ENCODE results near the gene ZSCAN18. TPM values are rescaled to one million over a fixed set of nuclear protein-coding genes. Genes with fewer than 3 reads are reported as not detected.

Gene ZSCAN18
- total RNA-seq, 2 experiments from 2014 or later, result 19.0 to 20.6 TPM

- DNase-seq, result no peak
- H3K27ac Mint-ChIP-seq, result no peak overlapping the region
- no peaks in the 10 kb centered on the region for H3K27me3 Mint-ChIP-seq
- H3K4me3 Mint-ChIP-seq, result no peak overlapping the region
- peaks cover 49% of the 10 kb centered on the region for H3K9me3 Mint-ChIP-seq
- H3K4me1 Mint-ChIP-seq, result no peaks in the 10 kb centered on the region
- POLR2A ChIA-PET, result no interaction called here
- CTCF ChIA-PET, result no interaction called here
- H3K36me3 Mint-ChIP-seq (ENCODE audit: low read depth), result peaks cover 6% of the 10 kb centered on the region
These were observed 50.4 kb downstream of the ZSCAN18 start for GRCh38 chr19:58047672-58048071.

- Mint-ChIP-seq H3K9me3 (peaks cover 47% of the 10 kb centered on the region), H3K27me3 (no peaks in the 10 kb centered on the region), H3K36me3 (ENCODE audit: low read depth) (peaks cover 6% of the 10 kb centered on the region), H3K27ac (no peak overlapping the region), H3K4me3 (no peak overlapping the region), H3K4me1 (no peaks in the 10 kb centered on the region)
- CTCF ChIA-PET, result interaction anchor here (0.6 to 1.0 kb wide), 2 partner anchors 22 to 23 kb away, joined by 3 to 5 read pairs; no protein-coding TSS in a partner anchor
- POLR2A ChIA-PET, result no interaction called here
- no peak for DNase-seq
These were observed 51.2 kb downstream of the ZSCAN18 start for GRCh38 chr19:58046856-58047255.

GRCh38 chr19:58045411-58046050, 52.5 kb downstream of the ZSCAN18 start:
- H3K4me1 Mint-ChIP-seq, result no peaks in the 10 kb centered on the region
- ChIA-PET CTCF (no interaction called here), POLR2A (no interaction called here)
- peaks cover 46% of the 10 kb centered on the region for H3K9me3 Mint-ChIP-seq
- no peak overlapping the region for H3K27ac Mint-ChIP-seq
- H3K27me3 Mint-ChIP-seq, result no peaks in the 10 kb centered on the region
- H3K4me3 Mint-ChIP-seq, result no peak overlapping the region
- peaks cover 6% of the 10 kb centered on the region for H3K36me3 Mint-ChIP-seq (ENCODE audit: low read depth)
- DNase-seq, result no peak

- H3K4me1 Mint-ChIP-seq, result no peaks in the 10 kb centered on the region
- no peak overlapping the region for H3K4me3 Mint-ChIP-seq
- CTCF ChIA-PET, result no interaction called here
- peaks cover 6% of the 10 kb centered on the region for H3K36me3 Mint-ChIP-seq (ENCODE audit: low read depth)
- H3K27ac Mint-ChIP-seq, result no peak overlapping the region
- peaks cover 45% of the 10 kb centered on the region for H3K9me3 Mint-ChIP-seq
- H3K27me3 Mint-ChIP-seq, result no peaks in the 10 kb centered on the region
- POLR2A ChIA-PET, result no interaction called here
- no peak for DNase-seq
These were observed 53.1 kb downstream of the ZSCAN18 start for GRCh38 chr19:58044886-58045285.

- DNase-seq, result no peak
- Mint-ChIP-seq H3K27me3 (no peaks in the 10 kb centered on the region), H3K4me3 (no peak overlapping the region), H3K36me3 (ENCODE audit: low read depth) (peaks cover 6% of the 10 kb centered on the region), H3K9me3 (peaks cover 40% of the 10 kb centered on the region), H3K4me1 (no peaks in the 10 kb centered on the region), H3K27ac (no peak overlapping the region)
- ChIA-PET POLR2A (no interaction called here), CTCF (no interaction called here)
These were observed 53.6 kb downstream of the ZSCAN18 start for GRCh38 chr19:58044391-58044790.

GRCh38 chr19:58042495-58043340, 55.3 kb downstream of the ZSCAN18 start:
- H3K4me3 Mint-ChIP-seq, result no peak overlapping the region
- H3K9me3 Mint-ChIP-seq, result peaks cover 37% of the 10 kb centered on the region
- H3K36me3 Mint-ChIP-seq (ENCODE audit: low read depth), result peaks cover 7% of the 10 kb centered on the region
- ChIA-PET CTCF (no interaction called here), POLR2A (no interaction called here)
- no peak for DNase-seq
- no peak overlapping the region for H3K27ac Mint-ChIP-seq
- no peaks in the 10 kb centered on the region for H3K4me1 Mint-ChIP-seq
- H3K27me3 Mint-ChIP-seq, result no peaks in the 10 kb centered on the region

- Mint-ChIP-seq H3K4me1 (no peaks in the 10 kb centered on the region), H3K4me3 (no peak overlapping the region), H3K9me3 (peaks cover 40% of the 10 kb centered on the region), H3K27me3 (no peaks in the 10 kb centered on the region), H3K36me3 (ENCODE audit: low read depth) (peaks cover 6% of the 10 kb centered on the region), H3K27ac (no peak overlapping the region)
- no peak for DNase-seq
- ChIA-PET CTCF (no interaction called here), POLR2A (no interaction called here)
These were observed 57.1 kb downstream of the ZSCAN18 start for GRCh38 chr19:58040751-58041525.

- Mint-ChIP-seq H3K27ac (no peak overlapping the region), H3K4me3 (no peak overlapping the region), H3K4me1 (peaks cover 4% of the 10 kb centered on the region), H3K36me3 (ENCODE audit: low read depth) (peaks cover 10% of the 10 kb centered on the region), H3K9me3 (peaks cover 47% of the 10 kb centered on the region), H3K27me3 (peaks cover 6% of the 10 kb centered on the region)
- POLR2A ChIA-PET, result no interaction called here
- DNase-seq, result no peak
- CTCF ChIA-PET, result no interaction called here
These were observed 59.3 kb downstream of the ZSCAN18 start for GRCh38 chr19:58038688-58039204.

GRCh38 chr19:58037927-58038687, 59.9 kb downstream of the ZSCAN18 start:
- peaks cover 42% of the 10 kb centered on the region for H3K9me3 Mint-ChIP-seq
- H3K36me3 Mint-ChIP-seq (ENCODE audit: low read depth), result peaks cover 10% of the 10 kb centered on the region
- H3K27me3 Mint-ChIP-seq, result peaks cover 6% of the 10 kb centered on the region
- H3K27ac Mint-ChIP-seq, result no peak overlapping the region
- H3K4me3 Mint-ChIP-seq, result no peak overlapping the region
- POLR2A ChIA-PET, result no interaction called here
- no peak for DNase-seq
- CTCF ChIA-PET, result no interaction called here
- H3K4me1 Mint-ChIP-seq, result peaks cover 4% of the 10 kb centered on the region

- no peak for DNase-seq
- peaks cover 6% of the 10 kb centered on the region for H3K27me3 Mint-ChIP-seq
- H3K36me3 Mint-ChIP-seq (ENCODE audit: low read depth), result peaks cover 10% of the 10 kb centered on the region
- no peak overlapping the region for H3K4me3 Mint-ChIP-seq
- POLR2A ChIA-PET, result no interaction called here
- CTCF ChIA-PET, result no interaction called here
- H3K9me3 Mint-ChIP-seq, result peaks cover 33% of the 10 kb centered on the region
- peaks cover 4% of the 10 kb centered on the region for H3K4me1 Mint-ChIP-seq
- H3K27ac Mint-ChIP-seq, result no peak overlapping the region
These were observed 62.2 kb downstream of the ZSCAN18 start for GRCh38 chr19:58035863-58036262.

- Mint-ChIP-seq H3K27me3 (peaks cover 6% of the 10 kb centered on the region), H3K4me1 (peaks cover 4% of the 10 kb centered on the region), H3K27ac (no peak overlapping the region), H3K36me3 (ENCODE audit: low read depth) (peaks cover 10% of the 10 kb centered on the region), H3K4me3 (no peak overlapping the region), H3K9me3 (peaks cover 31% of the 10 kb centered on the region)
- ChIA-PET POLR2A (no interaction called here), CTCF (no interaction called here)
- no peak for DNase-seq
These were observed 63.6 kb downstream of the ZSCAN18 start for GRCh38 chr19:58034477-58034793.
